GM15510 (cell line): ENCODE data around the gene BTRC.

Experiments used
- POLR2A ChIP-seq: IDR thresholded peaks from 3 replicates; pipeline ENCODE4 v1.6.1; 2011; ENCODE audit warnings: borderline replicate concordance; ENCODE audit not compliant: insufficient read length; ENCODE audit errors: extremely low read depth

Gene BTRC

DNA sequence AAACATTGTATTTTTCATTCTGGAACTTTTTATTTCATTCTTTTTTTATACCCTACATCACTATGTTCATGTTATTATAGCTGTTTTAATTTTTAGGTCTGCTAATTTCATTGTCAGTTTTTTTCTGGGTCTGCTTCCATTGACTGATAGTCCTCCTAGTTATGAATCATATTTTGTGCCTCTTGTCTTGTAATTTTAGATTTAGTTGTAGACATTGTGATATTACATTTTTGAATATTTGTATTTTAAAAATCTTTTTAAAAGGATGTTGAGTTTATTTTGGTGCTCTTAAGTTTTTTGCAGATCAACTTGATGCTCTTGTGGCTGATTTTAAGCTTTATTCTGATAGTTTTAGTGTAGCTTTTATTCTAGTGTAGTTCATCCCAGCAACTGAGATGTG lies 57.6 kb downstream of the BTRC start:
- no peak for TF ChIP-seq POLR2A

DNA sequence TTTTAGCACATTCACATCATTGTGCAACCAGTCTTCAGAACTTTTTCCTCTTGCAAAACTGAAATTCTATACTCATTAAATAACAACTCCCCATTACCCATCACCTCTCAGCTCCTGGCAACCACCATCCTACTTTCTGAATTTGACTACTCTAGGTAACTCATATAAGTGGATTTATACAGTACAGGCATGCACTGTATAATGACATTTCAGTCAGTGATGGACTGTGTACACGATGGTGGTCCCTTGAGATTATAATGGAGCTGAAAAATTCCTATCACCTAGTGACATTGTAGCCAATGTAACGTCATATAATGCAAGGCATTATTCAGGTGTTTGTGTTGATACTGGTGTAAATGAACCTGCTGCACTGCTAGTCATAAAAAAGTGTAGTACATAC lies 60.1 kb downstream of the BTRC start:
- no peak for TF ChIP-seq POLR2A

DNA sequence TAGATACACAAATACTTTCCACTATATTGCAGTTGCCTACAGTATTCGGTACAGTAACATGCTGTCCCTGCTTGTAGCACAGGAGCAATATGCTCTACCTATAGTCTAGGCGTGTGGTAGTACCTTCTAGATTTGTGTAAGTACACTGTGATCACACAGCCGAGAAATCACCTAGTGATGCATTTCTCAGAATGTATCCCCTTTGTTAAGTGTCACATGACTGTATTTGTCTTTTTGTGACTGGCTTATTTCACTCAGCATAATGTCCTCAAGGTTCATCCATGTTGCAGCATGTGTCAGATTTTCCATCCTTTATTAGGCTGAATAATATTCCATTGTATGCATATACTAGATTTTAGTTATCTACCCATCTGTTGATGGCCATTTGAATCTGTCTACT lies 61.9 kb downstream of the BTRC start:
- no peak for TF ChIP-seq POLR2A

DNA sequence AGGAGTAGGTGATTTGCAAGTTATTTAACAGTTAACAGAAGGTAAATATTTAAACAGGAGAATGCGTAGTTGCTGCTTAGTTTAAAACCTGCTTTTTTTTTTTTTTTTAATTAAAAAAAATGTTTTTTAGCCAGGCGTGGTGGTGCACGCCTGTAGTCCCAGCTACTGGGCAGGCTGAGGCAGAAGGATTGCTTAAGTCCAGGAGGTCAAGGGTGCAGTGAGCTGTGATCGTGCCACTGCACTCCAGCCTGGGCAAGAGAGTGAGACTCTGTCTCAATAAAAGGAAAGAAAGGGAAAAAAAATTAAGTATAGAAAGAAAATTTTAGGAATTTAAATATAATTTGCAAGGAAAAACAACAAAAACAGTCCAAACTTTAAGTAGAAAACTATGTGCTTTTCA lies 71.6 kb downstream of the BTRC start:
- no peak for TF ChIP-seq POLR2A

DNA sequence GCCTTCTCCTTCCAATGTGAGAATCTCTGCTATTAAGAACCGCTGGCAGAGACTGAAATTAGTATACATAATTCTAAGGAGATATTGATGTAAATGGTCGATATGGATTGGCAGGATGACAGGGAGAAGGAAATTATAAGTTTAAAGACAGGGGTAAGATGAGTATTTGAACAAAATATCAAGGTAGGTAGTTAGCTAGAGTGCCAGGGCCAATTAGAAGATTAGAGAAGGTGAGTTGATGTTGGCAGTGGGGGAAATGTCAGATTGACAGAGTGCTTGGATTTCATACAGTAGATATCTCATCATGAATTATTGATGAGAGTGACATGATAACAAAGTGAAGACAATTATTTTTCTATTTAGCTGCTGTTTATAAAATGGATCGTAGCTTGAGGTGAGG lies 74.1 kb downstream of the BTRC start:
- TF ChIP-seq POLR2A: no peak

DNA sequence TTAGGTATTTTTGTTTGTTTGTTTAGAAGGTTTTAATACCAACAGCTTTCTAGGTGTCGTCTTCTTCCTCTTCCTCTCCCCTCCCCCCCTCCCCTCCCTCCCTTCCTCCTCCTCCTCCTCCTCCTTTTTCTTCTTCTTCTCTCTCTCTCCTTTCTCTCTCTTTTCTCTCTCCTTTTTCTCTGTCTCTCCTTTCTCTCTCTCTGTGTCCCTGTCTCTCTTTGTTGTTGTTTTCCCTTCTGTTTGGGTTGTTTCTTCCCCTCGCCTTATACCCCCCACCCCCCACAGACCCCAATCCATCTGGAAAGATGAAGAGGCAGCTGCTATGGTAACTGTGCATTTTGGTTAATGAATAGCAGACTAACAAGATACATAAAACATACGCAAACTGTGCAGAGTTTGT lies 75.5 kb downstream of the BTRC start:
- TF ChIP-seq POLR2A: no peak

DNA sequence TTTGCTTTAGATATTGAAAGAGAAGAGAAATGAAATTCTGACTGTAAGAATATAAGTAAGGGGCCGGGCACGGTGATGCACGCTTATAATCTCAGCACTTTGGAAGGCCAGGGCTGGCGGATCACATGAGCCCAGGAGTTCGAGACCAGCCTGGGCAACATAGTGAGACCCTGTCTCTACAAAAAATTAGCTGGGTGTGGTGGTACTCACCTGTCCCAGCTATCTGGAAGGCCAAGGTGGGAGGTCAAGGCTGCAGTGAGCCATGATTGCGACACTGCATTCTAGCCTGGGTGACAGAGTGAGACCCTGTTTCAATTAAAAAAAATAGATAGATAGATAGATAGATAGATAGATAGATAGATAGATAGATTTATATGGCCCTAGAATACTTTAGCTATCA lies 82.3 kb downstream of the BTRC start:
- TF ChIP-seq POLR2A: no peak

DNA sequence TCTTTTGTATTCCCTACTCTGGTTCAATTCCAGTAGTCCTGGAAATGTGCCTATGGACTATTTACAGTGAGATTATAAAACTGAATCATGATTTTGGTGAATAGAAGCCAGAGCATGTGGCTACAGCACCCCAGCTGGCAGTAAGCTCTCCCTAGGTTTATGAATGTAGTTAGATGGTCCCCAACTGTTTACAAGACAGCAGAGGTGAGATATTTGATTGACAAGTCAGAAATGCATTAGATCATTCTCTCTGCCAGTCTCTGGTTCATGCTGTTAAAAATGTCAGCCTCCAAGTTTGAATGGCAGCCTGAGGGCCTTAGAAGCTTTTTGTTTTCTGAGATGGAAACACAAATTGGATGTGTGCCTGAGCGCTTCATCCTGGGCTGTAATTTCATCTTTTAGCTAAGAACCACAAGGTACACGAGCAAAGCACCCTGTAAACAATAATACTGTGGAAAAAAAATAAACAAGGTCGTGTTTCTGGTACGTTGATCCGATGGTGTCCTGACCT lies 85.0 kb downstream of the BTRC start:
- no peak for TF ChIP-seq POLR2A

DNA sequence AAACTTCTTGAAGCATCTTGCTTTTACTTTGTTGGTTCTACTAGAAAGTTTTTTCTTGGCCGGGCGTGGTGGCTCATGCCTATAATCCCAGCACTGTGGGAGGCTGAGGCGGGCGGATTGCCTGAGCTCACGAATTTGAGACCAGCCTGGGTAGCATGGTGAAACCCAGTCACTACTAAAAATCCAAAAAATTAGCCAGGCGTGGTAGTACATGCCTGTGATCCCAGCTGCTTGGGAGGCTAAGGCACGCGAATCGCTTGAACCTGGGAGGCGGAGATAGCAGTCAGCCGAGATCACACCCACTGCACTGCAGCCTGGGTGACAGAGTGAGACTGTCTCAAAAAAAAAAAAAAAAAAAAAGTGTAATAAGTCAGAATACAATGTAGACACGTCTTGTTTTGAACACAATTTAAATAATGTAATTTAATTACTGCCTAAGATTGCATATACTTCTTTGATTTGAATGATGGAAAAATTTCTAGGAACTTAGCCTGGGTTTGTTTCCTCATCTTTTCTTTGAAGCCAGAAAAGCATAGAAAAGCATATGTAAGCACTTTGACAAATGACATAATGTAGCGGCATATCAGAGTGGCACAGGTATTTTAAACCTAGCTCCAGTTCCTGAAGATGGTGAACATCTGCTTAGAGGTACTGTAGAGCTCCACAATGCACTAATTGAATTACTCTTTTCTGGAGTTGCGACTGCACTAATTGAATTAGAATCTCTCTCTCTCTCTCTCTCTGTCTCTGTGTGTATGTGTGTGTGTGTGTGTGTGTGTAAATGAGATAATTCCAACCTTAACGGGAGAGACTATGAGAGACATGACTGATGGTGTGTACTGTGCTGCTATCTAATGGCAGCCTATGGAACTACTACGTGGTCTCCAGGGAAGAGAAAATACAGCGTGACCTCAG lies 87.8 kb downstream of the BTRC start:
- no peak for TF ChIP-seq POLR2A

DNA sequence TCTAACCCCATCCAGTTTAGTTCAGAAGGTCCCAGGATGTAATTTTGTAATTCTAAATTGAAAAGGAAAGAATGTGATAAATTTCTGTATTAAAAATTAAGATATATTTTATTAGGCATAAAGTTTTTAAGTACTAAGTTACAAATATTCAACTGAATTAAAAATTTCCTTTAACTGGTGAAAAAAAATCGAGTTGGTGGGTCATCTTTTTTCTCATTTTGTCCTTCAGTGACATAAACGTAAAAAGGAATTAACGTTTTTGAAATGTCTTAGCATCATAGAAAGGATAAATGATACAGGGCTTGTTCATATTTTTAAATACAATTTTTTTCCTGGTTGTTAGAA lies 88.5 kb downstream of the BTRC start:
- no peak for TF ChIP-seq POLR2A

DNA sequence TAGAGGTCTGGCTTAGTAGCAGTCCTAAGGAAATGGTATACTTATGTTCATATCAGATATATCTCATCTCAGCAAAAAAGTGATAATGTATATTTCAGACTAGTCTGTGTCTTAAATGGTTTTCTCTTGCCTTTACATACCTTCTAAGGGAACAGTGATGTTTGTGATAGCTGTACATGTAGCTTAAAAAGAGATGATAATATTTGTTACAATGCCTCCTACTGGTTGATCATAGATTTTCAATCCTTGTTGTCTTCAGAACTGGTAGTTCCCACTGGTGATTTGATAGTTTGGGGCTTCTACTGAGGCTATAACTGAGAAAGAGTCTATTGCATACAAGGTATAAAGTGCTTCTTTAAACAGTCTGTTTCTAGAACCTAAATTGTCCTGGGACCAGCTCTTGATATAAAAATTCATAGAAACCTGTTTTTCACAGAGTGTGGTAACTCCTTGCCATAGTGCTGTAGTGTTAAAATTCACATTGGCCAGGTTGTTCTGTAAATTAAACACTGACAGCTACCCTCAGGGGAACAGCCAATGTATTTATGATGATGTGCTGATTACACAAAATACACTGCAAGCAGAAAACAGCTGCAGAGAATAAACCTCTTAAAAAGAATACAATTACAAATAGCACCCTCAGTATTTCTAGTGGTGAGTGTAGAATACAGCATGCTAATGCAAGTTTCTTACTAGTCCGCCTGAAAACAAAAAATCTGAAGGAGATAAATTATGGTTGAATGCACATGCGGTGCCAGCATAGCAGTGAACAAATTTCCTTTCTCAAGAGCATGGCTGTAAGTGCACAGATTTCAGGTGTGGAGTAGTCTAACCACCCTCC lies 90.3 kb downstream of the BTRC start:
- TF ChIP-seq POLR2A: no peak

DNA sequence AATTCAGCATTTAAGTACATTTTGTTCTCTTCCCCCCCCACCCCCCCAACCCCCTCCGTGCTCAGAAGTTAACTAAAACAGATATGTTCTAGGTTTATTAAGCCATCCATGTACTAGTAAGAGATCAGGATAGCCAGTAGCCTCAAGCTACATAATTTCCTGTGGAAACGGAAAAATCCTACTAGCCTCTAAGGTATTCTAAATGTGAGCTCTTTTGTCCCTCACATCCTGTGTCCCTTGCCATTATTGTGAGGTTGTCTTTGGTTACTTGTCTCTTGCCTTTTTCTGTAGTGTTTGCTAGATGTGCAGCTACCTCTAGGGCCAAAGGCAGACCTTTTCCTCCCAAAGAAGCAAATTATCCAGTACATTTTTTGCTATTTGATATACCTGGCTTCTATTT lies 92.1 kb downstream of the BTRC start:
- TF ChIP-seq POLR2A: no peak

DNA sequence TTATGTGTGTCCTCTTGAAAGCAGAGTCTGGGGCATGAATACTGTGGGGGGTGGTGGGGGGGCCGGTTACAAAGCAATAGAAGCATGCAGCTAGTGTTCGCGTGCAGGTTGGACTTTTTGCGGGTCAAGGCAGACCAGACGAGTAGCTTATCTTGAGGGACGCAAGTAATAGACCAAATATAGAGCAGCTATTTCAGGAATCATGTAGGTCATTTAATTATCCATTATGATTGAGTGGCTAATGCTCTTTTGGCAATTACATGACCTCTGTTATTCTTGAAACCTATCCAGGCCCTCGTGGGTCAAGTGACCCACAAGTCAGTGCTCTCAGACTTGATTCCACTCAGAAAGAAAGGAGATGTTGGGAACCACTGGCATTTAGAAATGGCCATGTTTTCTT lies 93.0 kb downstream of the BTRC start:
- TF ChIP-seq POLR2A: no peak

DNA sequence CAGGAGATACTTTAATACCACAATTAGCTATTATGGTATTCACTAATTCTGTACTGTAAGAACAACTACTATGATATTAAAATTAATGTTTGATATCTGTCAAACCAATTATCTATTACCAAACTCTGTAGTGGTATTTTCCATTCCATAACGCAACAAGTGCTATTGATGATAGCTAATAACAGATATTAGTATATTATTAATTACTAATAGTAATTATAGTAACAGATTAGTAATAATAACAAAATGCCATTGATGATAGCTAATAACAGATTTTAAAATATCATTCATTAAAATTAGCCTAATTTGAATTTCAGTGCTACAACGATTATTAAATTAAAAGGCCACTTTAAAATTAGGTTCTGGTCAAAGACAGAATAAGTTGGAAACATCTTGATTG lies 93.5 kb downstream of the BTRC start:
- TF ChIP-seq POLR2A: no peak

DNA sequence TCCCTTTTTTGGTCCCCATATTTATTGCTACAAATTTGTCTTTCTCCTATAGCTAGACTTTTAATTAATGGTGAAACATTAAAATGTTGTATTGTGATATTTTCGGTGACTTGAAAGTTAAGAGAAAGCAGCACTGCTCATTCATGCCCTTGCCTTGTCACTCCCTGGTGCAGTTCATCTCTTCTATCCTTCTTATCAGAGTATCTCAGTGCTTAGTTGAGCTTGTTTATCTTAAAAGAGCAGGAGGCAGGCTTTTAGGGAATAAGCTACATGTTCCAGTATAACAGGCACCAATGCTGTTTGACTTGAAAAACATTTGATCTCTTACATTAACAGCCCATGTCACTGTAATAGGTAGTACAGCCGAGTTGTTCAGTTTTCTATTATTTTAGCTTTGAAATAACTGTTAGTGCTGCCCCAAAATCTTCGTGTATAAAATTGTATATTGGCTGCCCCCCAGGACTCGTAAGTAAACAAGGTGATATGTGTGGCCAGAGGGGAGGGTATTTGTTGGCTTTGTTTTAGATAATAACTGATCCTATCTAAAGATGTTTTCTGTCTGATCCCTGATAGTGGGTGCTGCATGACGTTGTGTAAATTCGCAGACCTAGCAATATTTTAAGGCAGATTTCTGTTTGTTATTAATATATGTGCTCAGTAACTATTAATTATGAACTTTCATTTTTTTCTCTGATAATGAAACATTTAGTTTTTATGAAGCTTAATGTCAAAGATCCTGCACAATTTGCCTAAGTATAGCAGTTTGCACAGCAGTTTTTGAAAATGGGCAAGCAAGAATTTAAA lies 96.5 kb downstream of the BTRC start:
- no peak for TF ChIP-seq POLR2A

DNA sequence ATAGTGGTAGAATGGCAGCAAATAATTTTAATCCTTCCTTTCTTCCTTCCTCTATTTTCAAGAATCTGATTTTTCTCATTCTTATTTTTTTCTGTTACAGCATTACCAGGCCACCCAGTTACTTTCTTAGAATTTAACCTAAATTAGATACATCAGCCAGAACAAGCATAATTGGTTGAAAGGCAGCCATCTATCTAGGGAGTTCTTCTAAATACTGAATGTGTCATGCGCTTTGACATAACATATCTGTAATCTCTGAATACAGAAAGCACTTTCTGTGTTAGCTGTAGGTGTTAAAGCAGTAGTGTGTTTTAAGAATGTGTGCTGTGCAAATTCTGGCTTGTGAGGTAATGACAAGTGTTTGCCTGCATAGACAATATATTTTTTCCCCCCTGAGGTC lies 97.3 kb downstream of the BTRC start:
- TF ChIP-seq POLR2A: no peak

DNA sequence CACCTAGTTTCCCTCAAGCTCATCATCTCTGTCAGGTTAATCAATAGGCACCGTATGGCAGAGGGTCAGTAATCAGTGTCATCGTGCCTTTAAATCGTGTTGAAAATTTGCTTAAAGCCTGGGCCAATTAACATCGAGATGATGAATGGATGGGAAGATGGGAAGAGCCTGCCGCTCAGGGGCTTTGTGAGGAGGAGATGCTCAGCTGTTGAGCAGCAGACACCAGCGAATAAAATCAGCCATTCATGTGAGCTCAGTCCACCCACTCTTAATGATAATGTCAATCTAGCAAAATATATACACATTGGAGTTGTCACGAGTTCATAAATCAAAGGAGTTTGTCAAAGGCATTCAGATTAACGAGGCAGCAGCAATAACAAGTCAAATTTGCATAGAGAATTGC lies 97.7 kb downstream of the BTRC start:
- TF ChIP-seq POLR2A: no peak
